GM12864 (cell line): ENCODE results near the gene SATL1.

Source experiments
- DNase-seq: peaks from one replicate; pipeline ENCODE4 v3.0.0-alpha.2; 2011; ENCODE audit warnings: low read depth
- H3K4me3 ChIP-seq: 2 replicates; pipeline ENCODE4 v1.5.1; 2011; ENCODE audit warnings: mild to moderate bottlenecking, low read depth, low read length, control low read depth
- CTCF ChIP-seq: IDR thresholded peaks from 2 replicates; pipeline ENCODE4 v1.5.1; 2011; ENCODE audit warnings: low read depth, mild to moderate bottlenecking, moderate library complexity, low read length, control low read depth, inconsistent platforms; ENCODE audit errors: missing control alignments

The SATL1 gene

GRCh38 chrX:85140964-85141363 is 102.6 kb downstream of the SATL1 start:
- no peak for DNase-seq
- H3K4me3 ChIP-seq = no peak overlapping the region
- TF ChIP-seq CTCF = no peak

GRCh38 chrX:85139422-85139821 is 104.2 kb downstream of the SATL1 start:
- TF ChIP-seq CTCF = no peak
- DNase-seq = no peak
- no peak overlapping the region for H3K4me3 ChIP-seq

- TF ChIP-seq CTCF = no peak
- H3K4me3 ChIP-seq = no peak overlapping the region
- no peak for DNase-seq
These were observed 107.2 kb downstream of the SATL1 start for GRCh38 chrX:85136409-85136808.

- DNase-seq = no peak
These were observed 128.3 kb downstream of the SATL1 start for GRCh38 chrX:85115252-85115651.

GRCh38 chrX:85114776-85115175 is 128.8 kb downstream of the SATL1 start:
- TF ChIP-seq CTCF = no peak
- DNase-seq = no peak
- no peak overlapping the region for H3K4me3 ChIP-seq

More at GRCh38 chrX:85115252-85115651, 128.3 kb downstream of the SATL1 start:
- TF ChIP-seq CTCF = no peak
- no peak overlapping the region for H3K4me3 ChIP-seq

GRCh38 chrX:85114171-85114570 is 129.4 kb downstream of the SATL1 start:
- no peak for DNase-seq
- no peak for TF ChIP-seq CTCF
- H3K4me3 ChIP-seq = no peak overlapping the region

- TF ChIP-seq CTCF = no peak
- H3K4me3 ChIP-seq = no peak overlapping the region
- no peak for DNase-seq
These were observed 129.8 kb downstream of the SATL1 start for GRCh38 chrX:85113746-85114145.
